HG02571 (cell line): ENCODE data around the gene DGKZ.

Source experiments
- ATAC-seq: cut with Tn5 transposase; IDR thresholded peaks from one replicate; pipeline ENCODE4 v1.9.1; 2021; ENCODE audit warnings: mild to moderate bottlenecking, moderate library complexity; ENCODE audit not compliant: unreplicated experiment

DGKZ gene

GRCh38 chr11:46391578-46392420, 44.5 kb downstream of the DGKZ start, which contains the start of gene CHRM4:
Gene CHRM4 (minus strand): TSS chr11:46391776. CDS start chr11:46386557, 5,219 bp downstream.
- ATAC-seq, result no peak

GRCh38 chr11:46392421-46393230, 45.4 kb downstream of the DGKZ start:
- ATAC-seq, result peak; percentile 71

GRCh38 chr11:46393231-46393616, 46.0 kb downstream of the DGKZ start:
- ATAC-seq, result no peak

- no peak for ATAC-seq
These were observed 46.5 kb downstream of the DGKZ start for GRCh38 chr11:46393759-46394158.

GRCh38 chr11:46397526-46397925, 50.3 kb downstream of the DGKZ start:
- no peak for ATAC-seq

GRCh38 chr11:46402957-46403902, 56.0 kb downstream of the DGKZ start:
- ATAC-seq, result no peak

- no peak for ATAC-seq
These were observed 57.3 kb downstream of the DGKZ start for GRCh38 chr11:46404476-46405017.

- ATAC-seq, result no peak
These were observed 60.4 kb downstream of the DGKZ start for GRCh38 chr11:46407635-46408034.

- ATAC-seq, result no peak
These were observed 61.2 kb downstream of the DGKZ start for GRCh38 chr11:46408407-46408986.

GRCh38 chr11:46410021-46410420, 62.8 kb downstream of the DGKZ start:
- no peak for ATAC-seq

- ATAC-seq, result no peak
These were observed 66.7 kb downstream of the DGKZ start for GRCh38 chr11:46413760-46414465.

- ATAC-seq, result no peak
These were observed 67.2 kb downstream of the DGKZ start for GRCh38 chr11:46414466-46414796.

- no peak for ATAC-seq
These were observed 67.6 kb downstream of the DGKZ start for GRCh38 chr11:46414879-46415278.

- no peak for ATAC-seq
These were observed 70.4 kb downstream of the DGKZ start for GRCh38 chr11:46417711-46418110.

- no peak for ATAC-seq
These were observed 71.5 kb downstream of the DGKZ start for GRCh38 chr11:46418751-46419150.

- ATAC-seq, result no peak
These were observed 73.2 kb downstream of the DGKZ start for GRCh38 chr11:46420513-46420912.

GRCh38 chr11:46421257-46421880, 74.1 kb downstream of the DGKZ start:
- no peak for ATAC-seq

GRCh38 chr11:46422588-46422987, 75.3 kb downstream of the DGKZ start:
- no peak for ATAC-seq
